Suppressor macrophage (primary cell): ENCODE results near the gene GOLGA6L10.

Experiments
- DNase-seq, 4 experiments: peaks; one replicate each; pipeline ENCODE4 v3.0.0-alpha.2; 2020 to 2022

Gene GOLGA6L10

GRCh38 chr15:82298032-82298431 lies 51.2 kb downstream of the GOLGA6L10 start:
- DNase-seq, result no peak

- no peak for DNase-seq
Measured at GRCh38 chr15:82297546-82297945, 51.7 kb downstream of the GOLGA6L10 start.

DNA sequence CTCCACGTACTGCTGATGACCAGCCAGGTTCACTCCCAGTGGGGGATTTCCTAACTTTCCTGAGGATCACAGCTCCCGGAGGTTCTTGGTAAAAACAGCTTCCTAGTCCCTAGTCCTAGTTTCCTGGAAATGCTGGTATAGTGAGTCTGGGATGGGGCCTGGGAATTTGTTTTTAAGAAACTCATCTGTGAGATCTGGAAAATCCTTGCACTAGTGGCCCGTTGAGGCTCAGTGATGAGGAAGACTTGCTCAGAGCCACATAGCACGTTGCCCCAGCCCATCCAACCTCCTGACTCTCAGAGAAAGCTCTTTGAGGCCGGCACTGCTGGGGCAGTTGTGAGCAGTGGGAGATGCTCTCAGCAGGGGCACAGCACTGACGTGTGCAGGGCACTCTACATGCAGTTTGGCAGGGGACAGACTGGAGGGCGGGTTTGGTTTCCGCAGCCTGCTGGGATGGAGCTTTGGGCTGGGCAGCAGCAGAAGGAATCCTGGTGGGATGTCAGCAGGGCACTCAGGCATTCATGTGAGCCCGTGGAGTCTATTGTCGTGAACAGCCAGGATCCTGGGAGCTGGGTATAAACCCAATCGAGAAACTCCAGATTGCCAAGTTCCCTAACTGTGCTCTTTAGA lies 55.1 kb downstream of the GOLGA6L10 start:
- no peak for DNase-seq

DNA sequence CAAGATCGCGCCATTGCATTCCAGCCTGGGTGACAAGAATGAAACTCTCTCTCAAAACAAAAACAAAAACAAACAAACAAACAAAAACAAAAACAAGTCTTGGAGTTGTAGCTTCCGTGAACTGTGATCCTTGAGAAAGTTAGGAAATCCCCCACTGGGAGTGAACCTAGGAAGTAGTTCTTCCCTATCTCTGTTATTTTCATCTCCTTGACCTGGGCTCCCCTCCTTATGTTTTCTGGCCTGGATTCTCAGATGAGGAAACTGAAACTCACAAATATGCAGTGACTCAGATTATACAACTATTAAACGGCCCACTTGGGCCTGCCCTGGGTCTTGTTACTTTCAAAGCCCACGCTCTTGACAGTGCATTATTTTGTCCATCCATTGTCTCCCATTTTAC lies 57.0 kb downstream of the GOLGA6L10 start:
- DNase-seq, result no peak
